HG03280 (cell line): ENCODE data around the gene CPNE4.

ENCODE experiments used
- ATAC-seq: cut with Tn5 transposase; IDR thresholded peaks from one replicate; pipeline ENCODE4 v1.9.1; 2021; ENCODE audit warnings: mild to moderate bottlenecking, moderate library complexity; ENCODE audit not compliant: unreplicated experiment

The CPNE4 gene

DNA sequence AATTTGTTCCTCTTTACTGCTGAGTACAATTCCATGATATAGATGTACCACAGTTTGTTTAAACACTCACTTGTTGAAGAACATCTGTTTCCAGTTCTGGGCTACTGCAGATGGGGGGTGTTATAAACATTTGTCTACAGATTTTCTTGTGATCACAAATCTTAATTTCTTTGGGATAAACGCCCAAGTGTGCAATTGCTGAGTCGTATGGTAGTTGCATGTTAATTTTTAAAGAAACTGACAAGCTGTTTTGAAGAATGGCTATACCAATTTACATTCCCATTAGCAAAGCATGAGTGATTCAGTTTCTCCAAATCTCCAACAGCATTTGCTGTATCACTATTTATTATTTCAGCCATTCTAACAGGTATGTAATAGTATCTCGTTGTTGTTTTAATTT lies 290.0 kb downstream of the CPNE4 start:
- ATAC-seq, result no peak

DNA sequence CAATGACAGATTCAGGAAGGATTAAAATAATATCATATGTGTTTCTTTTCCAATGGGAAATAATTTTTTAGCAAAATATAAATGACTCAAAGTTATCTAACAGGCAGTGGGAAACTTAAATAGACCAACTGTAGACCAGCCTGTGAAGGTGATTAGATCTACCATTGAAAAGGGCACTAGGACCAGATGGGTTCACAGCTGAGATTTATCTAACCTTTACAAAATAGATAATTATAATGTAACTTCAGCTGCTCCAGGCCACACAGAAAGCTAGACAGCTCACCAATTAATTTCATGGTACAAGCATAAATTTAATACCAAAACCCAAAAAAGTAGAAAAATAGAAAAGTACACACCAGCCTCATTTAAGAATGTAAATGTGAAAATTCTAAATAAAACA lies 291.7 kb downstream of the CPNE4 start:
- ATAC-seq, result no peak

DNA sequence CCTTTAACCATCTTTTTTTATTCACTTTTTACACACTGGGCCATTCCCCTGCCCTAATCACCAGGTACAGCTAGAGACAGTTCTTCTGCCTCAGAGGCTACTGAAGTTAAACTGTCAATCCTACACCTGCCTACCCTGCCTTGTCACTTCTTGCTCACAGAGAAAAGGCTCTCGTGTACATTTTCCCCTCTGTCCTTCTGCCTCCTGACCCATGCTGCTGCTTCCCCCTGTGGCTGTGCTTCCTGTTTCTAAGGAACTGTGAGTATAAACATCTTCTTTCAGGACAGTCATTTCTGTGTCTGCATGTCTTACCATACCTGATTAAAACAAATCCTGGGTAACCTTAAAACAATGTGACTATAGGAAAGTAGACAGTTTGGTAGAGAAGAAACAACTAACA lies 295.6 kb downstream of the CPNE4 start:
- no peak for ATAC-seq

DNA sequence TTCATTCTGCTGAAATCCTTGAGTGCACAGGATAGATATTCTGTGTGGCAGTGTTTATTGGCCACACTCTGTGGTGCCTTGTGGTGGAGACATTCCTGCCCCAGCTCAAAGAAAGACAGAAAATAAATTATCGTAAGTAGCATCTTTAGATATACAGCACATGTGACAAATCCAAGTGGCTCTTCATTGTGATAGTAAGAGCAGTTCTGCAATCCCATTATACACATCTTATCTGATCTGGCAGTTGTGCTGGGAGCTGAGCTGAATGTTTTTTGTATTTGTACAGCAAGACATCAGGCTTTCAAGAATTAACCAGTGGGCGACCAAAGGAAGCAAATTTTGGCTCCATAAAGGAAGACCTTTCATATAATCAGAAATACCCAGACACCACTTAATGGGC lies 296.7 kb downstream of the CPNE4 start:
- no peak for ATAC-seq

DNA sequence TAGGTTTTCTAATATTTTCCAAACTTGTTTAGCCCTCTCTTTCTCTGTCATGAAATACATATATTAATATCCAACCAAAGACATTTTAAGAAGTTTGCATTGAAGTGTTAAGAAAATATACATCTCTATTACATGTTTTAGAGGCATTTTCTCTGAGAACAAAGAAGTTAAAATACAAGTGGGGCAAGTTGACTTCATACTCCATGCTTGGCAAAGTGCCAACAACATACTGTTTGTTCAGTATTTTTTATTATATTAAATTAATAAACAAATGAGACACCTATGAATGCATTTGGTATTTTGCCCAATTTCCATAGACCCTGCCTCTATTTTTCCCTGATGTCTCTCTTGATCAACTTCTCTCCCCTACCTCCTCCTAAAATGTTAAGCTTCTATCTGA lies 299.3 kb downstream of the CPNE4 start:
- ATAC-seq, result no peak

DNA sequence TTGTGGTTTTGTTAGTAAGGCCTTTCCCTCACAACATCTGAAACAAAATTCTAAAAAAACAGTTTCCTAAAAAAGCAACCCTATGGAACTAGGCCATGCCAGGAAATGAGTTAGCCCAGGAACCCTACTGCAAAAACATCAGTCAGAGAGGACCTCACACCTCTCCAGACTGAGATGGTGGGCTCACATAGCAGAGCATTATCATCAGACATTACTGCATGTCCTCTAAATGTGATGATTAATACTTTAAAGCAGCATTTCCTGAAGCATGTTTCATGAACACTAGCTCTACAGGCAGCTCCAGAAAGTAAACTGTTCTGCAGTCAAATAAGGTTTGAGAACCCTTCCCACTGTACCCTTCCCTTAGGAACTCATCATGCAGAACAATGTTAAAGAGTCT lies 299.7 kb downstream of the CPNE4 start:
- ATAC-seq, result no peak

DNA sequence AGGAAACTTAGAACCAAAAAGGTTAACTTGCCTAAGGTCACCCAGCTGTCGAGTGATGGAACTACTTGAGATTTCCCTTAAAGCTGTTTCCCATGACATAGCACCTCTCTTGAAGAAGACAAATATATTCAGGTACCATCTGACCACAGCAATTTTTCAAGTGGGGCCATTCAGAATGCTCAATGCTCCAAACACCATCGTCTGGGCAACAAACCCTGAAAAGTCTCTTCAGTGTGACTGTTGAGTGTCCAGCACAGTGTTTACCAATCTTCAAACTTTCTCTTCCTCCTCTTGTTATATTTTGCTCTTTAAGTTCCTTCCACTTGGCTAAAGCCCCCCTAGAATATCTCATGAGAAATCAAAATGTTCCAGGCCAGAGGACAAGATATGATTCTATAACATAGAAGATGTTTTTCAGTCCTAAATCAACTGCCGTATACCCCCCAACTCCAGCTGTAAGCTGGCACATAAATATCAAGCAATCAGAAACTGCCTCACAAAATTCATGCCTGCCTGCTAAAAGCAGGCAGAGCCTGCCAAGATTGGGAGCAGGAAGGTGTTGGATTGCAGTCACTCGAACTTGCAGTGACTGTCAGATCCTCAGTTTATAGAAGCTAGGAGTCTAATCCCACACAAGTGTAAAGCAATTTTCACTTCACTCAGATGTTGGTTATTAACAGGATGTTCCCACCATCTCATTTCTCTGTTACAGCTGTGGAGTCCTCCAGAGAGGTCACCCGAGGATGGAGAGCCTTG lies 301.6 kb downstream of the CPNE4 start:
- ATAC-seq, result no peak

DNA sequence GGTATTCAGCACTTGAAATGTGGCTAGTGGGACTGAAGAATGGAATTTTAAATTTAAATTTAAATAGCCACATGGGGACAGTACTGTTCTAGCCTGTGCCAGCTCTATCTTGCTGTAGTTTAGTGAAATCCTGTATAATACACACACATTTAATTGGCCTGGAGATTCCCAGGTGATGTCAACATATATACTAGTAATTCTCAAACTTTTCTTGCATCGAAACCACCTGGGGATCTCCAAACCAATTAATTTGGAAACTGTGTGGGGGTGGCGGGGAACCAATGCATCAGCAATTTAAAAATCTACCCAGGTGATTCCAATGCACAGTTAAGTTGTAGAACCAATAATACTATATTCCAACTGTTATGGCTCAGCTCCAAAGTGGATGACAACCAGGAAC lies 303.1 kb downstream of the CPNE4 start:
- ATAC-seq, result no peak

DNA sequence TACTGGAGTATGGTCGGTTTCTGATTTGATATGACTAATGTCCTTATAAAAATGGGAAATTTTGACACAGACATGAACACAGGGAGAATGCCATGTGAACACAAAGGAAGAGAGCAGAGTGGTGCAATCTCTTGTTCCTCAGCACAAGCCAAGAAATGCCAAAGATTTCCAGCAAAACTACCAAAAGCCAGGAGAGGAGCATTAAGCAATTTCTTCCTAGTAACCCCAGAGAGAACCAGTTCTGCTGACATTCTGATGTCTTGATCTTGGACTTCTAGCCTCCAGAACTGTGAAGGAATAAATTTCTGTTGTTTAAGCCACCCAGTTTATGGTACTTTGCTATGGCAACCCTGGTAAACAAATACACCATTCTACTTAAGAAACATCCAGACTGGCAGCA lies 304.2 kb downstream of the CPNE4 start:
- ATAC-seq, result no peak

DNA sequence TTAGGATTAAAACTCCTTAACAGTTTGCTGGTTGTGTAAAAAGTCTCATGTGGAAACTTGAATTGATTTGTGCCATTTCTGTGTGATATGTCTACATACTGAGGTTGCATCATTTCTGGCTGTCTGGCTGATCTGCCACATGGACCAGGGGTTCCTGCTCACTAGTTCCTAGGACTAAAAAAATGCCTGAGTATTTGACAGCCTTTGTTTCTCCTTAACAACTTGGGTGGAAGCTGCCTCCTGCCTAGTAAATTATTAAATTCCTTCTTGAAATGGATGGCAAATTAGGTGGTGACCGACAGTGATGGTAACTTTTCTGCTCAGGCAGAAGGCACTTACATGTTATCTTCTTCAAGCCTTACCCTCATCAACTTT lies 305.2 kb downstream of the CPNE4 start:
- ATAC-seq, result no peak

DNA sequence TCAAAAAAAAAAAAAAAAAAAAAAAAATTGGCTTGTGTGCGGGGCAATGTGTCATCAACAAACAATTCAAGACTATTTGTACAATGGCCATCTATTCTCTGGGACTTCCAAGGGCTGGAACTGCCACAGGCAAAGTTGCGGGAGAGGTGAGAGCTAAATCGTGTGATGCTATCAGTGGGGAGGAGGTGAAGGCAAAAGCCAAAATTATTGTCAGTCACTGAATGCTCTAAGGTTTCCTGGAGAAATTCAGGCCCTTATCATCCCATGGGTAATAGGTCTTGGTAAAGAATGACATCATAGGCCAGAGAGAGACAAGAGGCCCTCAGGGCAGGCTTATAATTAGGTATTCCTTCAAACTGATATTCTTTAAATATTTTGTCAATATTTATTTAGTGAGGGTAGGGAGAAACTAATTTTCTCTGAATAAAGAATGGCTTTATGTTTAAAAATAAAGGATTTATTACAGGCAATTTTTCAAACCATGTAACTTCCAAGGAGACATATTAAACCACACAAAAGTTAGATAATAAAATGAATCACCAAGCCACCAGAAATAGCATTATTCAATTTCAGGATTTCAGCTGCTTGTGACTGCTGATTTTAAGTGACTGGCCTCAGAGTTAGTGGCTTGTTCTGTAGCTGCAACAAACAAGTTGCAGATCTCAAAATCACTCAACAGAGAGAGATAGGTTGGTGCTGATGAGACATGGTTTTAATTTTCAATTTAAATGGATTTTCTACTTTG lies 305.7 kb downstream of the CPNE4 start:
- ATAC-seq, result no peak

DNA sequence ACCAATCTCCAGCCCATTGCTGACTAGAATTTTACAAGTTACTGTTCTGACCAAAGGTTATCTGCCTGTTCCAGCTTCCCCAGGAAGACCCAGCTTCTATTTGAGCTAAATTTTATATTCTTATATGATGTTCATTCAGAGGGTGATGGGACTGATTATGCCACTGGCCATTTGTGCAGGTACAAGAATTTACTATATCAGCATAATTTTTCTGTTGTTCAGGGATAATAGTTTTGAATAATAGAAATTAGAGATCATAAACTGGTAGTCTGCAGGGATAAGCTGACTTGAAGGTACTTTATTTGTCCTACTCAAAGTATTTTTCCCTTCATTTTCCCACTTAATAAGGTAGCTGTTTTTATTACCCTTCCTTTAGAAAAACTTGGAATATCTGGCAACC lies 309.4 kb downstream of the CPNE4 start:
- ATAC-seq, result no peak

DNA sequence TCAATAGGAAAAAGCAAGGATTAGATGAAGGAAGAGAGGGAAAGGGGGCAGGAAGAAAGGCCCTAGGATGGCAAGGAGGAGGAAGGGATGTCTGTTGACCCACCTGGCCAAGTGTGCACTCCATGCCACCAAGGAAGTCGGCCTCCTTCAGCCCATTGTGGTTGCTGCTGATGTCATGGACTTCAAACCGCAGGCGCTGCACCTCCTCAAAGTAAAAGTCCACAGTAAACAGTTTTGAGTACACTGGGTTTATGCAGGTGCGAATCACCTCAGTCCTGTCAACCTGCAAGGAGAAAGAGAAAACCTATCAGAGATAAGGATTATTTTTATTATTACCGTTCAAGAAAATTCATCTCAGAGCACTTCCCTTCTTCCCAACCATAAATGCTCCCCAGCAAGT lies 311.5 kb downstream of the CPNE4 start:
- no peak for ATAC-seq

DNA sequence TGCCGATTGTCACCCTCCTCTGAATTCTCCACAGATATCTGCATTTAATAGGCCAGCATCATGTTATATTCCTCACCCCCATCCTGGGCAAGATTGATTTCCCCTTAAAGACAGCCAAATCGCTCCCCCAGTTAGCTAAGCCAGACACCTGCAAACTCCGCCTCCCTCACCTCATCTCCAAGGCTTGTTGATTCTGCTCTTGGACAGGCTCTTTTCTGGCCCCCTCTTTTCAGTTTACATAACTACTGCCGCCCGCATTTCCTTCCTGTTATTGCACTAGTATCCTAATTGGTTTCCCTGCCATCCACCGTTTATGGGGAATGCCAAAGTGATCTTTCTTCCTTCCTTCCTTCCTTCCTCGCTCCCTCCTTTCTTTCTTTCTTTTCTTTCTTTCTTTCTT lies 317.3 kb downstream of the CPNE4 start:
- no peak for ATAC-seq

DNA sequence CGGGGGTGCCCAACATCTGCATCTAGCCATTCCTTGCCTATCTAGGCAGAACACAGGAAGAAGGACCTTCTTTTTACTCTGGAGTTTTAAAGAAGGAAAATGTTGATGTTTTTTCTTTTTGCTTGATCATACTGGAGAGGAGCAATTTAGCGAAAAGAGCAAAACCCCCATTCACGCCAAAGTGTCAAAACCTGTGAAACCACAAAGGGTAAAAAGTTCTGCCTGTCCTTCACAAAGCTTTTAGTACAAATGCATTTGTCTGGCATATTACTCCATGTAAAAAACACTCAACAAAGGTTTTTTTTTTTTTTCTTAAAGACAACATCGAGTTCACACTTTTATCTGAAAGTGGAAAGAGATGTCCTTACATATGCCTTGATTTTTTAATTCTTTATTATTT lies 317.9 kb downstream of the CPNE4 start:
- ATAC-seq, result no peak

DNA sequence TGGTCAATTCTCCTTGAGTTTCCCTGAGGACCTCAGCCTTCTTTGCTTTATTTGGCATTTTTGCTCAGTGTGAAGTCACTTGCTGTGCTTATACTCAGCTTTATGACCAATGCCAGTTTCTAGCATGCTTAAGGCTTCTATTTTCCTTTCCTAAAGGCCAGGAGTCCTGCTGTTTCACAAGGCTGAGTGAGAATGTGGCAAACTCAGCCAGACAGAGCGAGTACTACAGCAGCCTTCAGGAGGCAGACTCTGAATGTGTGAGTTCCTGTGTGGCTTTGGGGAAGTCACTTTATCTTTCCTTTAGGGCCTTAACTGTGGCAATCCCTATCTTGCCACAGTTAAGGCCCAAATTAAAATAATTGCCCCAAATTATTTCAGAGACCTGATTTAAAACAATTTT lies 318.8 kb downstream of the CPNE4 start:
- ATAC-seq, result no peak

DNA sequence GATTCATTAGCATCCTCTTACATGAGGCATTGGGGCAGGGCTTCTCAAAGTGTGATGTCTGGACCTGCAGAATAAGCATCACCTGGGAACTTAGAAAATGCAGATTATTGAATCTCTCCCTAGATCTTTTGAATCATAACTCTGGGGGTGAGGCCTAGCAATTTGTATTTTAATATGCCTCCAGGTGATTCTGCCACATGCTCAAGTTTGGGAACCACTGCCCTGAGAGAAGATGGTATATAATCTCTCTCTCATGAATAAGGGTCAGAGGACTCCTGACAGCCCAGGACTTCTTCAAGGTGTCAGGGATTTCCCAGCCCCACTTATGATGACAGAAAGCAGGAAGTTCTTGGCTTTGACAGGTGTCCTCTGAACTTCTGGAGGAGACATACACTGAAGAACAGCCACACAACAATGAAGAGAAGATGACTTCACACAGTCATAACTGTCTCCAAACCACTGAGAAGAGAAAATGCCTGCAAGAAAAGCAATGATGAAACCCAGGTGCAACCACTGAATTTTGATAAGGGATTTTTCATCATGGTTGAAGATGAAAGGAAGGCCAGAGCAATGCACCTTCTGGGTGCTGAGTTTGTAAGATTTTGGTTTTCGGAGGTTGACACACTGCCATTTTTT lies 320.1 kb downstream of the CPNE4 start:
- ATAC-seq, result peak; percentile 92

DNA sequence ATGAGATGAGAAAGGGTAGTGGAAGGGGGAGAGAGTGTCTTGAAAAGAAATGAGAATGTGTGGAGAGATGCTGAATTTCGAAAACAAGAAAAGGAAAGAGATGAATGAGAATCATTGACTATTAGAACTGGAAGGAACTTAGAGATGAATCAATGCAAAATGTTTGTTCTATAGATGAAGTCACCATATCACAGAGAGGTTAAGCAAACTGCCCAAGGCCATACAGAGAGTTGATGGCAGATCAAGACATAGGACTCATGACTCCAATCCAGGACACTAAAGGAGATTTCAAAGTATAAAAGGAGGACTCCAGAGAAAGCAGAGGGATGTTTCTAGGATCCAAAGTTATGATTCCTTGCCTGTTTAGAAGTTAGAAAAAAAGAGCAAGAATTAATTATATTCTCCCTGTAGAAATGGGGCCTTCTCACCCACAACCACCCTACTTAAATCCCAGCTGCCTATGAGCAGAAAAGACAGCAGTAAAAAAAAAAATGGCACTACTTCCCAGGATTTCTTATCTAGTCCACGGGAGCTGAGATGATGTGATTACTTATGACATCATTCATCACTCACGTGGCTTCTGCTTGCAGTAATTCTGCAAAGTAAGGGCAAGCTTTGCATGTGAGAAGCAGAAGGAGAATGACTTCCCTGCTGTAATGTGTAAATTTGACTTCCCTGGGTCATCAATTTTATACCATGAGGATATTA lies 321.2 kb downstream of the CPNE4 start:
- no peak for ATAC-seq

DNA sequence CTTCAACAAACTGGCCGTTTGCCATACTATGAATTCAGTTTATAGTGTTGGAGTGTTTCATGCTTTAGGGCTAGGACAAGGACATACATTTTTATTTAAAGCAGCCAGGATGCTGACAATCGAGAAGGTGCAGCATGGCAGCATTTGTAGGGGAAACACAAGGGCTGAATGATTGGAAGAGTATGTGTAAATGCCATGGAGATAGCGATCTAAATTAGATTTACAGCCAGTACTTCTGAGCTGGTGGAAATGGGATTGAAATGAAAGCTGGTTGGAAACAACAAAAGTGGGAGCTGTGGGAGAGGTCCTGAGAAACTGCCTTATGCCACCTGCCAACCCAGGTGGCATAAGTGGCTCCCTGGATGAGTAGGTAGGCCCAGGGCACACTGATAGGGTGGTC lies 322.2 kb downstream of the CPNE4 start:
- no peak for ATAC-seq

DNA sequence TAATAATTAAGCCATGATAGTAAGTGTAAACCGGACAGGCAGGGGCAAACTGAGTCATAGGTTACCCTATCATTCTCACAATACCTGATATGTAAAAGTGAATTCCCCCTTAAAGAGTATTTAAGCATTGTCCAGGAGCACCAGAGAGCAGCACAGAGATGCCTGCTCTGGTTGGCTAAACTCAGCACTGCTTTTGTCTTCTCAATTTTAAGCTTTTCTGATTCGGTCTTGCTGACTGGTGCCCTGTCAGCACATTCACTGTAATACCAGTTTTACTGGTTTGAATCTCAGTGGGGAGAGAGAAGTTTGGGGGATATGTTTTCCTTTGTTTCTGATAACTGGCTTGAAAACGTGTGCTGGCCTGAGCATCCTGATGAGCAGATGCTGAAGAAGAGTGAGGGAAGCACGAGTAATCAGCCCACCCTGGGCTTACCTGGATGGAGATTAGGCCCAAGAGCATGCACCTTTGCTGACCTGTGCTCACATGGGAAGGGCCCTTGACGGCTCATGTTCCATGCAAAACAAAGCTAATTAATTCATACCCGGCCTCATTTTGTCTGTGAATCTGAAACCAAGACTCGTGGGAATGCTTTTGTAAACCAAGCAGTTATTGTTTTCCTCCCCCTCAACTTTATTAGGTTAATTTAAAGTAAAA lies 323.6 kb downstream of the CPNE4 start:
- ATAC-seq, result no peak

DNA sequence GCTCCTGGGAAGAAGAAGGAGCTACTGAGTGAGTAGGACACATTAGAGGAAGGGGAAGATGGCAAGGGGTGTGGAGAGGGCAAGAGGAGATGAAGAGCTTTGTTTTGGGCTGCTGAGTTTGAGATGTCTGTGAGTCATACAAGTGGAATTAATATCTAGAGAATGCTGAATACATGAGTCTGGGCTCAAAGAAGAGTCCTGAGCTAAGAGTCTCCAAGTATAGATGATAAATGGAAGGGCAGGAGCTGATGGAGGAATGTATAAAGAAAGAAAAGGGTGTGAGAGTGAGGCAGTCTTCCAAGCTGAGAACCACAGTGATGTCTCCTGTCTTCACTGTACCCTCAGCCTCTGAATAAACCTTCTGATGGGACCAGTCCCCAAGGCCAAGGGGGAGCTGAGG lies 326.6 kb downstream of the CPNE4 start:
- ATAC-seq, result no peak
